Measurements from ENCODE around the gene CDH2.

CDH2 gene

DNA sequence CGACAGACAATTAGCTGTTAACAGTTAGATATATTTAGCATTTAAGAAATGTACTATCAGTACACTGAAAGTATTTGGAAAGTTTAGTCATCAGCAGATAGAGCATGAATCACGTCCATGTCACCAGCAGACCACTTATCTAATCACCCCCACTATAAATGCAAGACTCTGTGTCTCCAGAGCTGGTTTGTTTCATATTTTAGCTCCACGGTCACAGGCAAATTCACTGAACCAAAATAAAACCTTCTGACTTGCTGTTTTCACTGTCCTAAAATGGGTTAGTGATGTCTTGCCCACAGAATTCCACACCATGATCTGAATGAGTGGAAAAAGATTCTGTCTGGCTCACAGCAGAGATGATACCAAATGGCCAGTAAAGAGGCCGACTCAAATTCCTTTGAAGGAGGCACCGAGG lies 64.9 kb downstream of the CDH2 start:
- H3K4me3 ChIP-seq (ENCODE audit: low read depth, low read length) = no peak overlapping the region
- TF ChIP-seq, protein P1, sequence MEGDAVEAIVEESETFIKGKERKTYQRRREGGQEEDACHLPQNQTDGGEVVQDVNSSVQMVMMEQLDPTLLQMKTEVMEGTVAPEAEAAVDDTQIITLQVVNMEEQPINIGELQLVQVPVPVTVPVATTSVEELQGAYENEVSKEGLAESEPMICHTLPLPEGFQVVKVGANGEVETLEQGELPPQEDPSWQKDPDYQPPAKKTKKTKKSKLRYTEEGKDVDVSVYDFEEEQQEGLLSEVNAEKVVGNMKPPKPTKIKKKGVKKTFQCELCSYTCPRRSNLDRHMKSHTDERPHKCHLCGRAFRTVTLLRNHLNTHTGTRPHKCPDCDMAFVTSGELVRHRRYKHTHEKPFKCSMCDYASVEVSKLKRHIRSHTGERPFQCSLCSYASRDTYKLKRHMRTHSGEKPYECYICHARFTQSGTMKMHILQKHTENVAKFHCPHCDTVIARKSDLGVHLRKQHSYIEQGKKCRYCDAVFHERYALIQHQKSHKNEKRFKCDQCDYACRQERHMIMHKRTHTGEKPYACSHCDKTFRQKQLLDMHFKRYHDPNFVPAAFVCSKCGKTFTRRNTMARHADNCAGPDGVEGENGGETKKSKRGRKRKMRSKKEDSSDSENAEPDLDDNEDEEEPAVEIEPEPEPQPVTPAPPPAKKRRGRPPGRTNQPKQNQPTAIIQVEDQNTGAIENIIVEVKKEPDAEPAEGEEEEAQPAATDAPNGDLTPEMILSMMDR (IDR thresholded peaks at IDR 0.05; ENCODE audit: insufficient read depth, low read depth, low read length, missing control alignments) = no peak
- DNase-seq (ENCODE audit: low read depth) = no peak

DNA sequence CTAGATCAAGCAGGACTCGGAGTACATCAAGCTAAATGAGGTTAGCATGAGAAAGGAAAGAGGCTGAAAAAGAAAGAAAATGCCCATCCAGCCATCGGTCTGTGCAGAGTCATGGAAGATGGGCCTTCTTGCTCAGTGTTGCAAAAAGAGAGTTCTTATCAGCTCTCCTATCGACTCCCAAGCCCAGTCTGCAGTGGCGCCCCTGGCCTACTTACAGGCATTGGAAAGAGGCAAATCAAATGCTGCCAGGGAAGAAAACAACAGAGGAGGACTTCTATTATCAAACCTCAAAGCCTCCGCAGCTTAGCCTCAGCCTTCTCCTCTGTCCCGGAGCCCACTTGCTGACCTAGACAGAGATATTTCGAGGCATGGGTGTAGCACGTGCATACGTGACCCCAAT lies 66.0 kb downstream of the CDH2 start:
- no peak for DNase-seq (ENCODE audit: low read depth)
- TF ChIP-seq, protein P1 (IDR thresholded peaks at IDR 0.05; ENCODE audit: insufficient read depth, low read depth, low read length, missing control alignments) = no peak
- no peak overlapping the region for H3K4me3 ChIP-seq (ENCODE audit: low read depth, low read length)

DNA sequence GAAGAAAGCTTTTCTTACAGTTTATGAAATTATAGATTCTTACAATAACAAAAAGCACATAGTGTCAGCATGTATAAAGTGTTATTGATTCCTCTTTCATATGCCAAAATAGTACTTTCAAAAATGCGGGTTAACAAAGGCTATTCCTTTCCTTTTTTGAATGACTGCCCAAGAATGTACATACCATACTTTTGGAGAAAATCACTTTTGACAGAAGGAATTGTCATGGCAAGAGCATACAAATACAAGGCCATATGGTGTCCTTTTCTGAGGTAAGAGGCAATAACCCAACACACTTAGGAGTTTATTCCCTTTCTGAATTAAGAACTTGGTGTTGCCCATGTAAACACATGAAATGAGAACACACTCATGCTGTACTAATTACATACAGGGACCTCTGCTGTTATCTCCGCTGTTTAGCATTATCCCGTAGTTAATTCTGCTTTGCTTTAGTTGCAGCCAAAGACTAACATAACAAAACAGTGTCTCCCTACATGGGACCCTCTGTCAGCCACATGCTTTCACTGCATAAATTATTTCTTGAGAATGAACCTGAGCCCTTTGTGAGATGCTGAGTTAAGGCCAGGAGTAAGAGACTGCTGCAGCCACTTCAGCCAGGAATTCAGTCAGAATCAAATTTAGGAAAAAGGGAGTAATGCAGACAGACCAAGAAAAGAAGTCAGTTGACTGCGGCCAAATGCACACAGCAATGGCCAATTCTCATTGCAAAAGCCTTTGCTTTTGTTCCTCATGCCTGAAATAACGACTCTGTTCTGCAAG lies 67.0 kb downstream of the CDH2 start:
- no peak overlapping the region for H3K4me3 ChIP-seq (ENCODE audit: low read depth, low read length)
- no peak for DNase-seq (ENCODE audit: low read depth)
- TF ChIP-seq, protein P1 (IDR thresholded peaks at IDR 0.05; ENCODE audit: insufficient read depth, low read depth, low read length, missing control alignments) = no peak

DNA sequence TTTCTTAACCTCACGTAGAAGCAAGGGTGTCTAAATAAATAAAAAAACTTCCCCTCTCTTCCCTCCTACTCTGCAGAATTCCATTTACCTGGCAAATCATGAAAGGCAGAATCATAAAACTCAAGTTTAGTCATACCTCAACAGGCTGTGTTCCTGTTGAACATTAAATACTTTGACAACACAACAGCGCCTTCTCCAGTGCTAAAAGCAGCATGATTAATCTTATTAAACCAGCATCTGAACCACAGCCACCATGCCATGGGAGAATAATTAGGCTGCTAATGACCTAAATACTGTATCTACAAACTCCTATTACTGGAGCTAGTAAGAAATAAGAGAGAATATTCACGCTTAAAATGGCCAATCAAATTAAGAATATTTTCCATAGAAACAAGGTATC lies 68.1 kb downstream of the CDH2 start:
- TF ChIP-seq, protein P1 (IDR thresholded peaks at IDR 0.05; ENCODE audit: insufficient read depth, low read depth, low read length, missing control alignments) = no peak
- no peak for DNase-seq (ENCODE audit: low read depth)

DNA sequence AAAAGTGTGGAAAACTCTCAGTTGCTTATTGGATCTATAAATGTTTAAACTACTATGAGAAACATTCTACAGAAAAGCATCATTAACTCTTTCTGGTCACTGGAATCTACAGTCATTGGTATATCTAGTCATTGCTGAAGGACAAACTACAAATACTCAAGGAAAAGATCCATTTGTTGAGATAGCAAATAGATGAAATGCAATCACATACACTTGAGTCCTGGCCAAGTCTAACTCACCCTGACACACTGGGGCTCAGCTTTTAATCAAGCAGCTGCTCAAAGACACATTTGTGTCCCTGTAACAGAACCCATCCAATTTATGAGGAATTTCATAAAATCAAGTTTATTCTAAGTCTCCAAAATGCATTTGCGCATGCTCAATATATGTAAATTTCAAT lies 68.7 kb downstream of the CDH2 start:
- no peak for DNase-seq (ENCODE audit: low read depth)
- H3K4me3 ChIP-seq (ENCODE audit: low read depth, low read length) = no peak overlapping the region
- TF ChIP-seq, protein P1 (IDR thresholded peaks at IDR 0.05; ENCODE audit: insufficient read depth, low read depth, low read length, missing control alignments) = no peak

More for the DNA sequence above, 68.1 kb downstream of the CDH2 start:
- H3K4me3 ChIP-seq (ENCODE audit: low read depth, low read length) = no peak overlapping the region

DNA sequence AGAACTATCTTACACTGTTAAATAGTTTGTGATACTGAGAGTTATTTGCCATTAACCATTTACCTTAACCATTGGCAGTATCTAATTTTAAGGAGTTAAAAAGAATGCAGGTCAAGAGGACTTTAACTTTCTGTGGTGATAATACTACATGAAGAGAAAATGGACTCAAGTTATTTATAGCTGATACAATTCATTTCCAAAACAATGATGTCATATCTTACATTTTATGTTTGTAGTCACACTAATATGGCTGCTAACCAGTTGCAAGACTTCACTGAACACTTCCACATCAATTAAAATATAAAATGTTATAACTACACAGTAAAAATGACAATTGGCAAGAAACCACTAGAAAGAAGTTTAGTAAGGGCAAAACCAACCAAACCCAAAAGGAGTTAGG lies 77.7 kb downstream of the CDH2 start:
- DNase-seq (ENCODE audit: low read depth) = no peak
- TF ChIP-seq, protein P1 (IDR thresholded peaks at IDR 0.05; ENCODE audit: insufficient read depth, low read depth, low read length, missing control alignments) = no peak

DNA sequence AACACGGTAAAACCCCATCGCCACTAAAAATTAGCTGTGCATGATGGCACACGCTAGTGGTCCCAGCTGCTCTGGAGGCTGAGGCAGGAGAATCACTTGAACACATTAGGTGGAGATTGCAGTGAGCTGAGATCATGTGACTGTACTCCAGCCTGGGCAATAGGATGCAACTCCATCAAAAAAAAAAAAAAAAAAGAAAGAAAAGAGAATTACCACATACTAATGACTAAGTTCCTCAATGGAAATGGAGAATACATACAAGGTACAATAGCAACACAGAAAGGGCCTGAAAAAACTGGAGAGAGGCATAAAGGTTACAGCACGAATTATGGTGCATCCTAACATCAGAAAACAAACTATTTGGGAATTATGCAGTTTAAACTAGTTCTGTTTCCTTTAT lies 81.3 kb downstream of the CDH2 start:
- TF ChIP-seq, protein P1 (IDR thresholded peaks at IDR 0.05; ENCODE audit: insufficient read depth, low read depth, low read length, missing control alignments) = no peak
- H3K4me3 ChIP-seq (ENCODE audit: low read depth, low read length) = no peak overlapping the region
- DNase-seq (ENCODE audit: low read depth) = no peak

More for the DNA sequence above, 77.7 kb downstream of the CDH2 start:
- no peak overlapping the region for H3K4me3 ChIP-seq (ENCODE audit: low read depth, low read length)
